Mucosa of stomach (tissue), 1 donor: ENCODE measurements around the gene TLNRD1.

Experiments used
- H3K27me3 ChIP-seq: one replicate; pipeline ENCODE4 v1.7.0; 2013; ENCODE audit warnings: mild to moderate bottlenecking, low read length; ENCODE audit not compliant: control insufficient read depth, insufficient read depth
- H3K36me3 ChIP-seq: one replicate; pipeline ENCODE4 v1.7.0; 2013; ENCODE audit warnings: low read length; ENCODE audit not compliant: control insufficient read depth, insufficient read depth
- H3K4me1 ChIP-seq: one replicate; pipeline ENCODE4 v1.7.0; 2013; ENCODE audit warnings: mild to moderate bottlenecking, low read length; ENCODE audit not compliant: control insufficient read depth, insufficient read depth
- H3K4me3 ChIP-seq: one replicate; pipeline ENCODE4 v1.7.0; 2013; ENCODE audit warnings: low read length
- H3K9ac ChIP-seq: one replicate; pipeline ENCODE4 v1.7.0; 2013; ENCODE audit warnings: mild to moderate bottlenecking, low read length, moderate library complexity
- H3K9me3 ChIP-seq: one replicate; pipeline ENCODE4 v1.7.0; 2013; ENCODE audit warnings: mild to moderate bottlenecking, low read length, moderate library complexity; ENCODE audit not compliant: control insufficient read depth
- donor health status: Pancreatic carcinoma.

Gene TLNRD1

GRCh38 chr15:80996247-80996646 lies 4.5 kb upstream of the TLNRD1 start:
- H3K4me1 ChIP-seq: peaks cover 6% of the 10 kb centered on the region
- H3K4me3 ChIP-seq: no peak overlapping the region
- no peaks in the 10 kb centered on the region for H3K9me3 ChIP-seq
- no peak overlapping the region for H3K9ac ChIP-seq
- H3K27me3 ChIP-seq: no peaks in the 10 kb centered on the region
- H3K36me3 ChIP-seq: no peaks in the 10 kb centered on the region

DNA sequence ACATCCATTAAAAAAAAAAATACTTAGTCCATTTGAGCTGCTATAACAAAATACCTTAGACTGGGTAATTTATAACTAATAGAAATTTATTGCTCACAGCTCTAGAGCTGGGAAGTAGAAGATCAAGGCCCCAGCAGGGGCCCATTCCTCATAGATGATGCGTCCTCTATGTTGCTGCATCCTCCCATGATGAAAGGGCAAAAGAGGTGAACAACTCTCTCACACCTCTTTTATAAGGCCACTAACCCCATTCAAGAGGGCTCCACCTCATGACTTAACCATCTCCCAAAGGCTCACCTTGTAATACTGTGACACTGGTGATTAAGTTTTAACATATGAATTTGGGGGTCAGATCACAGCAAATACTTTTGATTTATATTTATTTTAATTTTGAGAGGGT lies 3.0 kb upstream of the TLNRD1 start:
- no peak overlapping the region for H3K9ac ChIP-seq
- no peaks in the 10 kb centered on the region for H3K27me3 ChIP-seq
- no peak overlapping the region for H3K4me3 ChIP-seq
- no peaks in the 10 kb centered on the region for H3K9me3 ChIP-seq
- H3K36me3 ChIP-seq: no peaks in the 10 kb centered on the region
- H3K4me1 ChIP-seq: peaks cover 11% of the 10 kb centered on the region

DNA sequence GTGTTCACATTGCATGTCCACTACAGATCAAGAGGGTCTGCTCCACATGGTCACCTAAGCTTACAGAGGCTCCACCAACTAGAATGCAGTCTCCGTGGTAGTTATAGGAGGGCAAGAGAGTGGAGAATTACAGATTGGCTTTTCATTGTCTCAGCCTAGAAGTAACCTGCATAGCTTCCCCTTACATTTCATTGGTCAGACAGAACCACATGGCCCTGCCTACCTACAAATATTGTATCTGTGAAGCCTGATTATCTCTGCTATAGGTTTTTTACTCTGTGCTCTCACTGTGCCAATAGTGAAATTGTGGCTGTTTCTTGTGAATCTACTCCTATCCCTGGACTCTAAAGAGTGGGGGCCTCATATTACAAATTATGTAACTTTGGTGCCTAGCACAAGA lies 2.5 kb upstream of the TLNRD1 start:
- H3K4me3 ChIP-seq: no peak overlapping the region
- peaks cover 17% of the 10 kb centered on the region for H3K4me1 ChIP-seq
- no peaks in the 10 kb centered on the region for H3K27me3 ChIP-seq
- no peaks in the 10 kb centered on the region for H3K36me3 ChIP-seq
- no peaks in the 10 kb centered on the region for H3K9me3 ChIP-seq
- H3K9ac ChIP-seq: no peak overlapping the region

DNA sequence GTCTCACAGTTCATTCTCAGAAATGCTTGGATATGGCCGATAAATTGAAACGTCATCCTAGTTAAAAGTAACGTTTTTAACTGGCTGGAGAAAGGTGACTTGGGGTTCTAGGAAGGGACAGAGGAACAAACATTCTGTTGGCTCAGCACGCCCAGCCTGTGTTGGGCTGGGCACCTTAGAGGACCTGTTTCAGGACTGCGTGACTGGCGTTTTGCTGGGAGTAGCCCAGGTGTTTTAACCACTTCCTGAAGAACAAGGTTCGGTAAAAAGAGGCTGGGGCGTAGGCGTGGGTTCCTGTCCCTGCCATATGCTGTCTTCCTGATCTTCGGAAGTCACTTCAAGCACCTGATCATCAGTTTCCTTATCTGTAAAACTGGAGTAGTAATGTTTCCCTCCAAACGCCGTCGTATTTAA lies 1.1 kb upstream of the TLNRD1 start:
- peak overlapping the region; percentile 99 for H3K4me3 ChIP-seq
- H3K9me3 ChIP-seq: no peaks in the 10 kb centered on the region
- no peaks in the 10 kb centered on the region for H3K27me3 ChIP-seq
- H3K4me1 ChIP-seq: peaks cover 20% of the 10 kb centered on the region
- peak overlapping the region; percentile 100 for H3K9ac ChIP-seq
- H3K36me3 ChIP-seq: peaks cover 6% of the 10 kb centered on the region

DNA sequence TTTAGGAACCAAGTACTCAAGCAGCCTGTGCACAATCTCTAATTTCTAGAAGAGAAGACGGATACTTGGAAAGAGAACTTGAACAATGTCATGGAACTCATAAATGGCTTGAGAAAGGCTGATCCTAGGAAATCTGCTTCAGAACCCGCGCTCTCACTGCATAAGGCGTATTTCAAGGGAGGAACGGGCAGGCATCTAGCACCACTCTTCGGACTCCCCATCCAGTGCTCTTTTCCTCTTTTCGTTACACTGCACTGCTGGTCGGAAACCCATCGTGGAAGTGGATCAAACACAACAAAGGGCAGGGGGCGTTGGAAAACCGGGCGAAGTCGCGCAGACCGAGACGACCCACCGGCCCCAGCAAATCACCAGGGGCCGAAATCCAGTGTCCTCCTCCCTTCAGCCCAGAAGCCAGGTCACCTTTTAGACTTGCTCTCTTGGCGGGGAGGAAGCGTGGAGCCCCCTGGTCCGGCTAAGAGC lies 539 bp upstream of the TLNRD1 start:
- peak overlapping the region; percentile 99 for H3K4me3 ChIP-seq
- peaks cover 7% of the 10 kb centered on the region for H3K36me3 ChIP-seq
- peaks cover 20% of the 10 kb centered on the region for H3K4me1 ChIP-seq
- H3K27me3 ChIP-seq: no peaks in the 10 kb centered on the region
- H3K9ac ChIP-seq: peak overlapping the region; percentile 100
- no peaks in the 10 kb centered on the region for H3K9me3 ChIP-seq

- Histone ChIP-seq H3K4me3 (peak overlapping the region; percentile 99), H3K4me1 (peaks cover 20% of the 10 kb centered on the region), H3K27me3 (no peaks in the 10 kb centered on the region), H3K36me3 (peaks cover 7% of the 10 kb centered on the region), H3K9ac (peak overlapping the region; percentile 100), H3K9me3 (no peaks in the 10 kb centered on the region)
These were observed 657 bp downstream of the TLNRD1 start for GRCh38 chr15:81001152-81002008.

DNA sequence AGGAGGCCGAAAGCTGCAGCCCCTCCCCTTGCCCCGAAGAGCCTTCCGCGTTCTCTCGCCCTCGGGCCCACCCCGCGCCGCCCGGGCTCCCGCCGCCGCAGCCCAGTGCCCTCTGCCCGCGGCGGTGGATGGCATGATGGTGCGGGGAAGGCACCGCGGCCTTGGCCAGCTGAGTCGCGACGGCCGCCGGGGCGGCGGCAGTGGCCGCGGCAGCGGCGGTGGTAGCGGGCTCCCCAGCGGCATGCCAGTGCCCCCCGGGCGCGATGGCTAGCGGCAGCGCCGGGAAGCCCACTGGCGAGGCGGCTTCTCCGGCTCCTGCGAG lies 1.2 kb downstream of the TLNRD1 start:
- Histone ChIP-seq H3K4me3 (peak overlapping the region; percentile 25), H3K9me3 (no peaks in the 10 kb centered on the region), H3K9ac (peak overlapping the region; percentile 100), H3K4me1 (peaks cover 20% of the 10 kb centered on the region), H3K27me3 (no peaks in the 10 kb centered on the region), H3K36me3 (peaks cover 7% of the 10 kb centered on the region)

GRCh38 chr15:81002331-81003096 lies 1.8 kb downstream of the TLNRD1 start:
- peaks cover 7% of the 10 kb centered on the region for H3K36me3 ChIP-seq
- peak overlapping the region; percentile 25 for H3K4me3 ChIP-seq
- peaks cover 21% of the 10 kb centered on the region for H3K4me1 ChIP-seq
- H3K9me3 ChIP-seq: no peaks in the 10 kb centered on the region
- H3K9ac ChIP-seq: peak overlapping the region; percentile 100
- H3K27me3 ChIP-seq: no peaks in the 10 kb centered on the region

DNA sequence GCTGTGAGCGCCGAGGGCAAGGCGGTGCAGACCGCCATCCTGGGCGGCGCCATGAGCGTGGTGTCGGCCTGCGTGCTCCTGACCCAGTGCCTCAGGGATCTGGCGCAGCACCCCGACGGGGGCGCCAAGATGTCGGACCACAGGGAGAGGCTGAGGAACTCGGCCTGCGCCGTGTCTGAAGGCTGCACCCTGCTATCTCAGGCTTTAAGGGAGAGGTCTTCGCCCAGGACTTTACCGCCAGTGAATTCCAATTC lies 2.3 kb downstream of the TLNRD1 start:
- peaks cover 7% of the 10 kb centered on the region for H3K36me3 ChIP-seq
- H3K9ac ChIP-seq: no peak overlapping the region
- no peaks in the 10 kb centered on the region for H3K9me3 ChIP-seq
- H3K27me3 ChIP-seq: no peaks in the 10 kb centered on the region
- no peak overlapping the region for H3K4me3 ChIP-seq
- H3K4me1 ChIP-seq: peaks cover 27% of the 10 kb centered on the region

- H3K27me3 ChIP-seq: no peaks in the 10 kb centered on the region
- peaks cover 26% of the 10 kb centered on the region for H3K4me1 ChIP-seq
- H3K9me3 ChIP-seq: no peaks in the 10 kb centered on the region
- H3K4me3 ChIP-seq: no peak overlapping the region
- peaks cover 7% of the 10 kb centered on the region for H3K36me3 ChIP-seq
- no peak overlapping the region for H3K9ac ChIP-seq
These were observed 5.4 kb downstream of the TLNRD1 start for GRCh38 chr15:81006124-81006523.

- Histone ChIP-seq H3K9me3 (no peaks in the 10 kb centered on the region), H3K27me3 (no peaks in the 10 kb centered on the region), H3K36me3 (peaks cover 7% of the 10 kb centered on the region), H3K9ac (no peak overlapping the region), H3K4me1 (peaks cover 22% of the 10 kb centered on the region), H3K4me3 (no peak overlapping the region)
These were observed 6.8 kb downstream of the TLNRD1 start for GRCh38 chr15:81007428-81008064.

DNA sequence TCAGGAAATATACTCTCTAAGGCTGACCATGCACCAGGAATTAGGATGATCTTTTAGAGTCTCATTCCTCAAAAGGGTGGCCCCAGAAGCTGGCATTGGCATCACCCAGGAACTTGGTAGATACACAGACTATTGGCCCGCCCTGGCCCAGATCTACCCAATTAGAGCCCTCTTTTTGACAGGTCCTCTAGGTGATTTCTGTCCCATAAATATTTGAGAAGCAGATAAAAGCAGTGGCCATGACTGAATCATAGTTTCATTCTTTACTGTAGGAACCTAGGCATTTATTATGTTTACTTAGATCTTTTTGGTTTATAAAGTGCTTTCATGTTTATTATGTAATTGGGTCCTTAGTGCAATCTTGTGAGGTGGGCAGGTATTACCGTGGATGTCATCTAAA lies 7.6 kb downstream of the TLNRD1 start:
- H3K9me3 ChIP-seq: no peaks in the 10 kb centered on the region
- H3K9ac ChIP-seq: no peak overlapping the region
- no peaks in the 10 kb centered on the region for H3K27me3 ChIP-seq
- peaks cover 15% of the 10 kb centered on the region for H3K4me1 ChIP-seq
- no peak overlapping the region for H3K4me3 ChIP-seq
- H3K36me3 ChIP-seq: peaks cover 7% of the 10 kb centered on the region
